GM19238 (cell line): ENCODE results near the gene HOXC11.

Source experiments
- DNase-seq: peaks from one replicate; pipeline ENCODE4 v3.0.0; 2011; ENCODE audit warnings: low spot score; ENCODE audit not compliant: insufficient read length

HOXC11 gene

DNA sequence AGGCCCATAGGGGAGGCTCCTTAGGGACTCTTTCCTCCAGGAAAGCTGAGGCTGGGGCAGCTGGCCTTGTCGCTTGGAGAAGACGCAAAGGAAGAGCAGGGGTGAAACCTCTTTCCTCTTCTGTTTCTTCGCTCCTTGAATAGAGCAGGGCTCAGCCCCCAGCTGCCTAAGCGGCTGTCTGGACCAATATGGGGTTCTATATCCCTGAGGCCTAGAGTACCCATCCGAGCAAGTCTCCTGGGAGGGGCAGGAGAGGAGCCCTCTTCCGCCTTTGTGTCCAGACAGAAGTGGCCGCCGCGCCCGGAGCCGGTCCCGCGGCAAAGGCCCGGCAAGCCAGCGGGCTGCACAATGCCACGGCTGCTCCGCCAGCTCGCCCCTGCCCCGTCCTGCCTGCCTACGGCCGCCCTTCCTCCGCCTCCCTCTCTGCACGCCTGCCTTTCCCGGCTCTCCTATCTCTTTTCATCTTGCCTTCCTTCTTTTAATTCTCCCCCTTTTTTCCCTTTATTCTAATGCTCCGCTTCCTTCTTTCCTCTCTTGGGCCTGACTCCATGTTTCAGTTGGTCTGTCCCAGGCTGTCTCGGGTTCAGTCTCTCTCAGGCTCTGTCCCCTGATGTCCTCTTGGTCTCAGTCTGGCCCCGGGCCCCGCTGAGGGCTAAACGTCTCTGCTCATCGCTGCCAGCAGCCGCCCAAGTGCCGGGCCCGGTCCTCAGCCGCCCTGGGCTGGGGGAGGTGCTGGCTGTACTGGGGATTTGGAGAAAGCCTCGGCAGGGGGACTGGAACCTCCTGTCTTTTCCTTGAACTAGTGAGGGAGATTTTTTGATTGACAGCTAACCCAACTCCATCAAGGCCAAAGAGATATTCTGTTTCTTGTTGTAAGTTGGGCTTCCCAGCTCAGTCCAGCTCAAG, 24.5 kb downstream of the HOXC11 start:
- DNase-seq, result no peak

DNA sequence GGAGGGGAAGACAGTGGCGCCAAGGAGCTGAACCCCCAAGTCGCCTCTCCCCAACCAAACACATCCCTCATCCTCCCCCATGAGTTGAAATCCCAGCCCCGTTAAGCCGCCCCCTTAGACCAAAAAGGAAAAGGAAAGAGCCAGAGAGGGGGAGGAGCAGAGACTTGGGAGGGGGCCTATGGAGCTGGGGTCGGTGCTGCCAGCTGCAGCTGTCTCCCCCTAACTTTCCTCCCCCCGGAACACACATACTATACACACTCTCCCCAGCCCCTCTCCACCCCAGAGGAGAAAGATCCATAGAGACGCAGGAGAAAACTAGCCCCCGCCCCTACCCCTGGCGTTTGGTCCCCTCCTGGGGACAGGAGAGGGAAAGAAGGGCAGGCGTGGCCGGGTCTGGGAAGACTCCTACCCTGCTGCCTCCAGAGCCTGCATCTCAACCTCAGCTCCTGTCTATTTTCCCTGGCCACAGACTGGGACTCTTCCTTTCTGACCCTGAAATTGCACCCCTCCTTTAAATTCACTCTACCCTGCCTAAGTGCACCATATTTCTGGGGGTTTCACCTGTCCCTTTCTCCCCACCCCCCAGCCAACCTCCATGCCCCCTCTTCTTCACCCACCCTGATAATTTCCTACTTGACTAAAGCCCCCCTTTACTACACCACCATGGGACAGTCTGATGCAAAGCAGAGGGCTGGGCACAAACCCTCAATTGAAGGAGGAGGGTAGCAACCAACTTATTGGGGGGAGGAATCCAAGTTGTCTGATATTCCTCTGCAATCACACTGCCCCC, 25.4 kb downstream of the HOXC11 start:
- DNase-seq, result no peak

DNA sequence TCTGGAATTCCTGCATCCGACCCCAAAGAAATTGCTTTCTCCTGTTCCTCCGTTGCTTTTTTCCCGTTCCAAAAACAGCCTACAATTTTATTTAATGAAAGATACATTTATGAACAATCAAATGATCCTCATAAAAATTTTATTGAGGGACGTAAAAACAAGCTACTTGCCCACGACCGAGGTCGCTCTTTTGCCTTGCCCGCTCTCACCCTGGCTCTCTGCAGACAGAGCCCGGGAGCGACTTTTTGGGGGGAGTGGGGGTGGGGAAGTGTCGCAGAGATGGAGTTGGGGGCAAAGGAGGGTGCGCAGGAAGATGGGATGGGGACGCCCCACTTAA, 25.9 kb downstream of the HOXC11 start:
- DNase-seq, result no peak

- no peak for DNase-seq
These were observed 26.7 kb downstream of the HOXC11 start for GRCh38 chr12:53999559-54000115.

DNA sequence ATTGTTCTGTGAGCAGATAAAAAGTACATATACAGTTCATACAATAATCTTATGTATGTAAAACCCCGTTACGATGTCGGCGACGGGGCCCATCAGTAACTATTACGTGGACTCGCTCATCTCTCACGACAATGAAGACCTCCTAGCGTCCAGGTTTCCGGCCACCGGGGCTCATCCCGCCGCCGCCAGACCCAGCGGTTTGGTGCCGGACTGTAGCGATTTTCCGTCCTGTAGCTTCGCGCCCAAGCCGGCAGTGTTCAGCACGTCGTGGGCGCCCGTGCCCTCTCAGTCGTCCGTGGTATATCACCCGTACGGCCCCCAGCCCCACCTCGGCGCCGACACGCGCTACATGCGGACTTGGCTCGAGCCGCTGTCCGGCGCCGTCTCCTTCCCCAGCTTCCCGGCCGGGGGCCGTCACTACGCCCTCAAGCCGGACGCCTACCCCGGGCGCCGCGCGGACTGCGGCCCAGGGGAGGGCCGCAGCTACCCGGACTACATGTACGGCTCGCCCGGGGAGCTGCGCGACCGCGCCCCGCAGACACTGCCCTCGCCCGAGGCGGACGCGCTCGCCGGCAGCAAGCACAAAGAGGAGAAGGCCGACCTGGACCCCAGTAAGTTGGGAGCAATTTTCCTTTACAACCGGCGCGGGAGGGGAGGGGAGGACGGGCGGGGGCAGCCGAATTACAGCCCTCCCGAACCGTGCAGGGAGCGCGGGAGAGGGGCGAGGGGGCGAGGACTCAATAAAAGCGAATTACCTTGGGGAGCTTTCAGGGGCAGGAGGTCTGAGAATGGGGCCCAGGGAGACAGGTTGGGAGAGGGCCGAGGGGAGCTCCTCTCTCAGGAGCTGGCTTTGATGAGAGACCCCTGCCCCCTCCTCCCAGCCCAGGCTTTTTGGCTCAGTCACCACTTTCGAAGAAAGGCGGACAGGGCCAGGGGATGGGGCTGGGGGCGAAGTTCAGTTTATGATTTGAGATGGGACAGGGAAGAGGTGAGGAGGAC, 27.5 kb downstream of the HOXC11 start, which contains the start of gene HOXC9:
Gene HOXC9, plus strand, starts transcription at position 46 of the 999 bp plus-strand sequence. Its CDS starts 28 bp downstream, at position 74.
- DNase-seq, result no peak

GRCh38 chr12:54001283-54002187, 28.6 kb downstream of the HOXC11 start:
- DNase-seq, result no peak

DNA sequence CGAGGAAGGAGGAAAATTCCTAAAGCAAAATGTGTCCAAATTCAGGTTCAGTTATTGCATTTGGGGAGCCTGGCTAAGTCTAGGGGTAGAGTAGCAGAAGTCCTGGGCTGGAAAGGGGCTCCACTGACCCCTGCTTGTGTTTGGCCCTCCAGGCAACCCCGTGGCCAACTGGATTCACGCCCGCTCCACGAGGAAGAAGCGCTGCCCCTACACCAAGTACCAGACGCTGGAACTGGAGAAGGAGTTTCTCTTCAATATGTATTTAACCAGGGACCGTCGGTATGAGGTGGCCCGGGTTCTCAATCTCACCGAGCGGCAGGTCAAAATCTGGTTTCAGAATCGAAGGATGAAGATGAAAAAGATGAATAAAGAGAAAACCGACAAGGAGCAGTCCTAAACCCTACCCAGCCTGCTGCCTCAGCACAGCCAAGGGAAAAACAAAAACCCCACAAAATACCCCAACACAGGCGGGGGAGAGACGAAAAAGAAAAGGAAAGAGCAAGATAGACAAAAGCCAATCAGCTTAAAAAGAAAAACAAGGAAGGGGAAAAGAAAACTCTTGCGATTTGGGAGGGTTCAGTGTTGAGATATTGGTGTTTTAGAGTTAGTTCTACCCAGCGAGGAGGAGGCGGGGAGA, 29.5 kb downstream of the HOXC11 start:
- DNase-seq, result no peak

DNA sequence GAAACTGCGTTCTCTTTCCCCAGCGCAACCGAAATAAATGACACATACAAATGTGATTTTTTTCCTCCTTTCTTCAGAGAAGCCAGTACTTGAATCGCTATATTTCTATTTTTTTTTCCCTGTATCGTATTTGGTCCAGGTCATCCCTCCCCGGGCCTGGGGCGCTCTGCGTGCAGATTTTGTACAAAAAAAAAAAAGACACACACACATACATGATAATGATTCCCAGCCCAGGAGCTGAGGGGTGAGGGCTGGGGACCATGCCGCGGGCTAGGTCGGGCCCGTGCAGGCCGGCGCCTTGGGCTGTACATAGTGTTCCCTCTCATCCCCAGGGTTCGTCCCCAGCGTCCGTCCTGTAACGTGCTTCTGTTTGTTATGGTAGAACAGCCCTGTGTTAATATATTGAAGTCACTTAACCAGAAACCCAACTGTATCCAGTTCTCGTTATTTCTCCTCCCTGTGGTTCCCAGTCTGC, 30.0 kb downstream of the HOXC11 start:
- DNase-seq, result no peak

GRCh38 chr12:54003625-54004024, 30.7 kb downstream of the HOXC11 start:
- no peak for DNase-seq

DNA sequence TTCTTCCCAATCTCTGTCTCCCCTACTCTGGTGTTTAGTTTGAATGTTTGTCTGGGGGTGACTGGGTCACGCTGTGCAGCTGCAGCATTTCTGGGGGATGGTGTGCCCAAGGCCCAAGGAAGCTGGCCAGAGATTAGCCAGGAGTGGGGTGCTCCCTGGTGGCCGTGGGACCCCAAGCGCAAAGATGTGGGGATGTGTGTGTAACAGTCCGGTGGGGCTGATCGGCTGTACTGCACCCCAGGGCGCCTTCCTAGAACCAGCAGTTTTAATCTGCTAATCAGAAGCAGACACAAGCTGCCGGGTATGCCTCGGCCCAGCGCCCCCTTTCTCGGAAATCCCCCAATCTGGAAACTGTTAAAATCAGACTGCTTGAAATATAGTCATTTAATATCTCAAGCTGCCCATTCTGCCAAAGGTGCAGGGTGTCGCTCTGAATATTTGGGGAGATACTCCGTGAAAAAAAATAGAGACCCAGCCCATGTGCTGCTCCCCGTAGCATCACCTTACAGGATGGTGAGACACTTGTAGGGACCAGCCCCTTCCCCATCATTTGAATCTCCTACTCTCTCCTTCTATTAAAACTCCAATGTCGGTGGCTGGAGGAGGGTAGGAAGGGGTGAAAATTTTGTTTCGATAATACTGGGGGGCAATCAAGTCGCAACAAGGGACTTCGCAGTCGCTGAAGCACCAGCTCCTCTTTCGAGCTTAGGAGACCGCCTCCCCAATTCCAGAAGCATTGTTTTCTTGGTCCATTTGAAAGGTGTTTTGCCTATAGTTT, 31.3 kb downstream of the HOXC11 start:
- DNase-seq, result no peak

- DNase-seq, result no peak
These were observed 32.1 kb downstream of the HOXC11 start for GRCh38 chr12:54004841-54005530.

GRCh38 chr12:54005531-54005852, 32.6 kb downstream of the HOXC11 start:
- DNase-seq, result no peak

DNA sequence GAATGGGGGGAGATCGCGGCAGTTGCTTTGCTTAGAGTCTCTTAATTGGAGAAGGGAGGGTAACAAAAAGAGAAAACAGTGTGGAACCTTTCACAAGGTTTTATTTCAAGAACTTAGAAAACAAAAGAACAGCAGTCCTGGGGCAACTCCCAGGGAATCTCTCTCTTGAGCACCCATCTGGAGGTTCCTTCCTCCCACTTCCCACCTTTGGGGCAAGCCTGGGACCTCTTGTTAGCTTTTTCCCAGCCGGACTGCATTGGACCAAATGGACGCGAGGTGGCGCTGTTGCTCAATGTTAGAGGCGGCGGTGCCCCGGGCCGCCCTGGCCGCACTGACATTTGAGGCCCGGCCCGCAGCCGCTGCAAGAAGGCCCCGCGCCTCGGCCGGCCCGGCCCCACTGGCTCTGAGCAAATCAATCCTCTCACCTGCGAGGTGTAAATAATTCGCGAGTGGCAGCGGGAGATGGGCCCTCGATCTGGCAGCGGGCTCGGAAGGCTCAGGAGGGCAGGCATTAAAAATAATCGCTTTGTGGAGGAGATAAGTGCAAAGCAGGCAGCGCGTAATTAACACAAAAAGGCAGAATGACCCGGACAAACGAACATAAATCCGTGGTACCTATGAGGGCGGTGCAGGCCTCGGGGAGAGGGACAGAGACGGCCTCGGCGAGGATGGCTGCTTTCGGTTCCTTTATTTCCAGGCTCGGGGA, 33.1 kb downstream of the HOXC11 start:
- peak; percentile 76 for DNase-seq

DNA sequence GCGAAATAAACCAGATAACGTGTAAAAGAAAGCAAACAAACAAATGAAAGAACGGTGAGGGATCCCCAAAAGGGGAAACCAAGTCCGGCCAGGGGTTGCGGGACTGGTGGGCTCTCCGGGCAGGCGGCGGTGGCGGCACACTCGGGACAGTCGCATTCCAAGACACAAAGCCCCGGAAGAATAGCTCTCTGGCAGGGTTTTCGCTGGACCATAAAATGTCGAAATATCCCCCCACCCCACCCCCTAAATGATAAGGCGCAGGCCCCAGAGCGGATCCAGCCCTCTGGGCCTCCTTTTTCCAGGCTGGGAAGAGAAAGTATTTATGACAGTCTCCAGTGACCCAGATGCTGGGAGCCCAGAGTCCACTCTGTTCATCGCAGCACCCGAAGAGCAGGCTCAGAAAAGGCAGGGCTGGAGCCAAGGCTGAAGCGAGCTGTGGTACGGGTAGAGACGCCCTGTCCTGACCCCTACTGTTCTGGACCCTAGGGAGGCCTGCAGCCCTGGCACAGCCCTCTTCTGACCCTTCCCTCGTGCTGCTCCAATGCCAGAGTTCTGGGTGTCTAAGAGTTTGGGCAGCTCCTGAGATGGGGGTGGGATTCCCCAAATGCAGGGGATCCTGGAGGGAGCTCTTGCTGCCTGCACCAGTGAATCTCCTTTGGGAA, 33.8 kb downstream of the HOXC11 start:
- DNase-seq, result no peak

DNA sequence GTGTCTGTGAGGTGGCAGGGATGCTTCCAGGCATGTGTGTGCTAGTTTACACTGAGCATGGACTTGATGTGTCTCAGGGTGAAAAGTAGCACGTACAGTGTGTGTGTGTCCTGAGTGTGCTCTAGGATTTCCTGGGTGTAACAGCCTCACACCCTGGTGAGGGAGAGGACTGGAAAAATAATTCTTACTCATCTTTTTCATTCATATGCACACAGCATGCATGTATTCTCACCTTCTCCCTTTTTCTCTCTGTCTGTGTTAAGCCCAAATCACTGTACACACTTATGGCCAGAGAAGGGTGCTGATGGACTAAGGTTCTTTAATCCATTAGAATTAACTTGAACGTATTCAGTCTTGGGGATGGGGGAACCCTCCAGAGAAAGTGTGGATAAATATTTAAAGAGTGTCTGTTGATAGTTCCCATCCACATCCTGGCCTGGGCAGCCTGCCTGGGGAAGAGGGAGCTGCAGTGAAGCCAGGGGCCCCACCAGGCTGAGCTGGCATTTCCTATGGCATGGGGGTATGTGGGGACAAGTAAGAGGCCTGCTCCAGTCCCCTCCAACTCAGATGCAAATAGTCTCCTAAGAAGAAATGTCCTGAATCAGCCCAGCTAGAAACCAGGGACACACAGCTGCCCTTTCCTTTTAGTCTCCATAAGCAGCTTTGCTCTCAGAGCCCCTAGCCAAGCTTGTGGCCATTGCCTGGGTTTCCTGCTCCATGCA, 34.8 kb downstream of the HOXC11 start:
- no peak for DNase-seq

GRCh38 chr12:54008260-54008552, 35.3 kb downstream of the HOXC11 start:
- DNase-seq, result no peak
